Measurements from ENCODE around the gene TBC1D22A.

GRCh38 chr22:46802608-46803027 is 40.2 kb downstream of the TBC1D22A start:
- TF ChIP-seq EZH2 (IDR thresholded peaks at IDR 0.05; ENCODE audit: borderline replicate concordance, low read depth, low read length, severe bottlenecking) = no peak
- TF ChIP-seq, protein P1, sequence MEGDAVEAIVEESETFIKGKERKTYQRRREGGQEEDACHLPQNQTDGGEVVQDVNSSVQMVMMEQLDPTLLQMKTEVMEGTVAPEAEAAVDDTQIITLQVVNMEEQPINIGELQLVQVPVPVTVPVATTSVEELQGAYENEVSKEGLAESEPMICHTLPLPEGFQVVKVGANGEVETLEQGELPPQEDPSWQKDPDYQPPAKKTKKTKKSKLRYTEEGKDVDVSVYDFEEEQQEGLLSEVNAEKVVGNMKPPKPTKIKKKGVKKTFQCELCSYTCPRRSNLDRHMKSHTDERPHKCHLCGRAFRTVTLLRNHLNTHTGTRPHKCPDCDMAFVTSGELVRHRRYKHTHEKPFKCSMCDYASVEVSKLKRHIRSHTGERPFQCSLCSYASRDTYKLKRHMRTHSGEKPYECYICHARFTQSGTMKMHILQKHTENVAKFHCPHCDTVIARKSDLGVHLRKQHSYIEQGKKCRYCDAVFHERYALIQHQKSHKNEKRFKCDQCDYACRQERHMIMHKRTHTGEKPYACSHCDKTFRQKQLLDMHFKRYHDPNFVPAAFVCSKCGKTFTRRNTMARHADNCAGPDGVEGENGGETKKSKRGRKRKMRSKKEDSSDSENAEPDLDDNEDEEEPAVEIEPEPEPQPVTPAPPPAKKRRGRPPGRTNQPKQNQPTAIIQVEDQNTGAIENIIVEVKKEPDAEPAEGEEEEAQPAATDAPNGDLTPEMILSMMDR (IDR thresholded peaks at IDR 0.05; ENCODE audit: extremely low read depth in 1 of 2, insufficient read depth in 1 of 2, low read depth in 1 of 2, low read length in 2 of 2) = no peak
- TF ChIP-seq POLR2AphosphoS5 (IDR thresholded peaks at IDR 0.05; ENCODE audit: insufficient read depth, low read depth, low read length) = no peak
- no peak for TF ChIP-seq POLR2A (IDR thresholded peaks at IDR 0.05; ENCODE audit: low read depth, low read length)
- TF ChIP-seq, protein P2, sequence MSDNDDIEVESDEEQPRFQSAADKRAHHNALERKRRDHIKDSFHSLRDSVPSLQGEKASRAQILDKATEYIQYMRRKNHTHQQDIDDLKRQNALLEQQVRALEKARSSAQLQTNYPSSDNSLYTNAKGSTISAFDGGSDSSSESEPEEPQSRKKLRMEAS (IDR thresholded peaks at IDR 0.05; ENCODE audit: insufficient read depth, insufficient read length) = no peak
- TF ChIP-seq JUN (IDR thresholded peaks at IDR 0.05; ENCODE audit: borderline replicate concordance, insufficient read depth, insufficient read length, low read depth) = no peak
